HG03095 (cell line): ENCODE results near the gene EFHC1.
"Not testable (repeated sequence)": the region's sequence is repeated elsewhere in the genome, so short reads cannot be mapped to it uniquely, and the experiment has no call there.

ENCODE experiments used
- ATAC-seq: cut with Tn5 transposase; IDR thresholded peaks from one replicate; pipeline ENCODE4 v1.9.1; 2021; ENCODE audit warnings: moderate library complexity; ENCODE audit not compliant: unreplicated experiment

Gene EFHC1, protein sequence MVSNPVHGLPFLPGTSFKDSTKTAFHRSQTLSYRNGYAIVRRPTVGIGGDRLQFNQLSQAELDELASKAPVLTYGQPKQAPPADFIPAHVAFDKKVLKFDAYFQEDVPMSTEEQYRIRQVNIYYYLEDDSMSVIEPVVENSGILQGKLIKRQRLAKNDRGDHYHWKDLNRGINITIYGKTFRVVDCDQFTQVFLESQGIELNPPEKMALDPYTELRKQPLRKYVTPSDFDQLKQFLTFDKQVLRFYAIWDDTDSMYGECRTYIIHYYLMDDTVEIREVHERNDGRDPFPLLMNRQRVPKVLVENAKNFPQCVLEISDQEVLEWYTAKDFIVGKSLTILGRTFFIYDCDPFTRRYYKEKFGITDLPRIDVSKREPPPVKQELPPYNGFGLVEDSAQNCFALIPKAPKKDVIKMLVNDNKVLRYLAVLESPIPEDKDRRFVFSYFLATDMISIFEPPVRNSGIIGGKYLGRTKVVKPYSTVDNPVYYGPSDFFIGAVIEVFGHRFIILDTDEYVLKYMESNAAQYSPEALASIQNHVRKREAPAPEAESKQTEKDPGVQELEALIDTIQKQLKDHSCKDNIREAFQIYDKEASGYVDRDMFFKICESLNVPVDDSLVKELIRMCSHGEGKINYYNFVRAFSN

DNA sequence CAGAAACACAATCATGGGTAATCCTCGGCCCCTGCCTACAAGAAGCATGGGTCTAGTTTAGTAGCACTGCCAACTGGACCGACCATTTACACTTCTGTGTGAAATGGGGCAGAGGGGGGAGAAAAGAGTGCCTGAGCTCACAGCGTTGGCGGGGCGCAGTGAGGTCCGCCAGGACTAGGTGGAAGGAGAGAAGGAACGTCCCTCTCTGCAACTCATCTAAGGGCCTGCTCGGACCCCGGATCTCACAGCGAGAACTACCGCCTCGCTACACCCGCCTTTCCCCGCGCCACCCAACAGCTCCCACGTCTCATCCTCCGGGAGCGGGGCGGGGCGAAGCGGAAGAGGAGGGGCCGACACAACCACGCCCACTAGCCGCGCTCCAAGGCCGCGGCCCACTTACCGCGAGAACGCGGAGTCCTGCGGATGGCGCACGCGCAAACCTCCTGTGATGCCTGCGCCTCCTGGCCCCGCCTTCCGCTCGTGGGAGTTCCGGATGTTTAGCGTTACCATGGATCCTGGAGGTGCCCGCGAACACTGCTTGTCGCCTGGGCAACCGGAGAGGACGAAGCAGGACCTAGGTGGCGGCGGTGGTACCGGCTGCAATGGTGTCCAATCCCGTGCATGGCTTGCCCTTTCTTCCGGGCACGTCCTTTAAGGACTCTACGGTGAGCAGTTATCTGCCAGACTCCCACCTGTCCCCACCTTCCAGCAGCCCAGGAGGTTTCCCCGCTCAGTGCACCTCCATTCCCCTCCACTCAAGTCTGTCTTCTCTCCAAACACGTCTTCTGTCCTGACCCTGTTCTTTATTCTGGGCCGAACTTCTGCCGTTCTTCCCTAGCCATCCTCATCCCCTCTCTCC, at the start of gene EFHC1:
TSS of gene EFHC1 (plus strand) at position 534 of the 859 bp plus-strand sequence. CDS start at position 603, 69 bp downstream.
- ATAC-seq, result peak; percentile 95

DNA sequence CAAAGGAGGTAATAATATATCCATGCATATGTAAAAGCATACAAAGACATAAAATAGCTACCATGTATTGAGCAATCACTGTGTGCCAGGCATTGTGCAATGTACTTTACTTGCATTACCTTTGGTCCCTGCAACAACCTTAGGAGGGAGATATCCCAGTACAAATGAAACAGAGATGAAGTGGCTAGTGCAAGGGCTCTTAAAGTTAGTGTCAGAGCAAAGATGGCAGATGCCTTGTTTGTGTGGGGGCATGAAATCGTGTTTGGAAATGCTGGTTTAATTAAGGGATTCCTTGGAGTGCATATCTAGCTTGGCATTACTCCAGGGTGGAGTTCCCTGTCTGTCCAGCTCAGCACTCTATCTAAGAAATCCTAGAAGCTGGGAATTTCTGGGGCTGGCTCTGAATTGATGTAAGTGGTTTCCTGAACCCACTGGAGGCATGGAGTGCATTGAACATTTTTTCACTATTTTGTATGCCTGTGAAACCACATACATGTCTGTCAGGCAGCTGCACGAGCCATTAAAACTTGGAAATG, 48.4 kb upstream of the EFHC1 start:
- no peak for ATAC-seq

DNA sequence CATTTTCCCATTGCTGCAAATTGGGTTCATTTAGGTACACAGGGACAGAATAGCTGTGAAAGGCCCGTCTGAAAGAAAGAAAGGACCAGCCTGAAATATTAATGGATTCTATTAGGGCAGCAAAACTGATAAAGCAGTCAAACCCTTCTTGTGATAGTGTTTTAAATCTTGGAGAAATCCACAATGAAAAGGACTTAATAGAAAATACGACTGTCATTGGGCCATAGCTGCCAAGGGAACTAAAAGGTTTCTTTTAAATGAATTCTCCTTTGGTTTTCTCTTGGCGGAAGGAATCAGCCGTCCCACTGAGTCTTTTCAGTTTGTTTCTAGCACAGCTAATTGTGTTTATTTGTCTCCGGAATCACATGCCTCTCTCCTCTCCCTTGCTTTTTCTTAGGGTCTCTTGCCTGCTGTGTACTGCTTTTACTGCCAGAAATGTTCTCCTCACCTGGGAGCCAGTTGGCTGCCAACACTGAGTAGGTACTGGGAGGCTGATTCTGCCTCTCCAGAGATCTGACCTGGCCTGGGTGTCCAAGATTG, 46.9 kb upstream of the EFHC1 start:
- ATAC-seq, result no peak

DNA sequence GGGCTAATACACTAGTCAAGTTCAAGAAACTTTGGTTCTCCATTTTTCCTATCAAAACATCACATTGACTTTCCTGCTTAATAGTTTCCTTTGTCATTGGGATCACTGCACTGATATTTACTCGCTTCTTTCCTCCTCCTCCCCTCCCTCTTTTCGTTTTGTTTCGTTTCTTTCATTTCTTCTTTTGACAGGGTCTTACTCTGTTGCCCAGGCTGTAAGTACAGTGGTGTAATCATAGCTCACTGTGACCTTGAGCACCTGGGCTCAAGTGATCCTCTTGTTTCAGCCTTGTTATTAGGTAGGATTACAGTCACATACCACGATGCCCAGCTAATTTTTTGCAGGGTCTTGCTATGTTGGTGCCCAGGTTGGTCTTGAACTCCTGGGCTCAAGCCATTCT, 45.9 kb upstream of the EFHC1 start:
- no peak for ATAC-seq

DNA sequence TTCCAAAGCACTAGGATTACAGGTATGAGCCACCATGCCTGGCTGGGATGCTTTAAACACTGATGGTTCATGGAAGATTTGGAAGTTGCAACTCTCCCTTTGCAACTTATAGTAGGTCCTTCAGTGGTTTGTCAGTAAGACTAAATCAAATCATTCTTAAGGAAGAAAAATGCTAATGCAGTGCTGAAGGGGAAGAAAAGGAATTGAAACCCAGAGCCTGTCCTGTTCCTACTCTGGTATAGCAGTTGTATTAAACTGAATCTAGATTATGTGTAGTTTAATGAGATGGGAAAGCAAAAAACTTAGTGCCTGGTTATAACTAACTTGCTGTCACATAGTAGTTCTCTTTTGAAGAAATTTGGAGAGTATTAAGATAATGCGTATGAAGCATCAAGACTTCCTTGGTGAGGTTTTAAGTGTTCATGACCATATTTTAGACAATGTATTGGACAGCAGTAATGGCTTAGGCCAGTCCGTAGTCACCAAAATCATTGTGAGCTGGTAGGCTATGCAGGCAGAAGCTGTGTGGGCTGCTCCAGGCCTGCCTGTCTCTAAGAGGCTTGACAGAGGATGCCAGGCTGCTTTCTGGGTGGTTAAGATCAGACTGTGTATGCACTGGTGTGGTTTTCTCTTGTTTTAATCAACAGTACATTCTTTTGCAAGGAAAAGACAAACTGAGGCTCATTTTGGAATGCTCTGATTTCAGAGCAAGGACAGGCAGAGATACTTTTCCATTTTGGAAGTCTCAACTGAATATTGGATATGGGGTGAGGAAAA, 44.2 kb upstream of the EFHC1 start:
- no peak for ATAC-seq

DNA sequence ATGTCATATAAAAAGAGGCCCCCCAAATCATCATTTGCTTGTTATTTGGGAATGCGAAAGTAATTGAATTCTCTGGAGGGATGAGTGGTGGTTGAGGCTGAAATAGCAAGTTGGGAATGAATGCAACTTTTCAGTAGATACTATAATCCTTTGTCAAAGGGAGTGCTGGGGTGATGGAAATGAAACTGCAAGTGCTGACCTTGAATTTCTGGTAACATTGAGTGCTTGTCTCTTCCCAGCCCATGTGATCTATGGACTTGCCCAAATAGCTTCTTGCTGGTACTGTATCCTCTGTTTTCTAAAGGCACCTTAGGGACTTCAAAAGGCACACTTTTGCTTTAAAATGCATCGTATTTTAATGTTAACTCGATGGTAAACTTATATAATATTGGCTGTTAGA, 43.4 kb upstream of the EFHC1 start:
- no peak for ATAC-seq

DNA sequence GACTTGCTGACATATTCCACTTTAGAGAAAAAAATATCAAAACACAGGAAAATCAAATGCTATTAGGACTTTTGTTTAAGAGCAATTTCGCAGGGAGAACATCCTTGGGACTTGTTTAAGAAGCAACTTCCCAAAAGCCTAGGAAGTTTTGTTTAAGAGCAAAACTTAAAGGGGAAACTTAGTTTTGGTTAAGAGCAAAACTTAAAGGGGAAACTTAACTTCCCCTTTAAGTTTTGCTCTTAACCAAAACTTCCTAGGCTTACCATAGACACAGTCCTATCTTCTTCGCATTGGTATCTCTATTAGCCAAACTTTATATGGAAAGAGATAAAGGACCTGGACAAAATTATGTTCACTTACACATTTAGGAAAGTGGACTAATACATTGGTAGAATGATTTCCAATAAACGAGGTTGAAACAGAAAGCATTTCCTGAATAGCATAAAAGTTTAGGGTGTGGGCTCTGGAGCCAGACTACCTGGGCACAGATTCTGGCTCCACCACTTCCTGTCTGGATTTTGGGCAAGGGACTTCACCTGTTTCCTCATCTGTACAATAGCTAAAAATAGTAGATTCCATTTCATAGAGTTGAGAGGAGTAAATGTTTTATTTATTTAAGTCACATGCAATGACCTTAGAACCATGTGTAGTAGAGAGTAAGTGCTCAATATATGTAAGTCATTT, 42.5 kb upstream of the EFHC1 start:
- no peak for ATAC-seq

DNA sequence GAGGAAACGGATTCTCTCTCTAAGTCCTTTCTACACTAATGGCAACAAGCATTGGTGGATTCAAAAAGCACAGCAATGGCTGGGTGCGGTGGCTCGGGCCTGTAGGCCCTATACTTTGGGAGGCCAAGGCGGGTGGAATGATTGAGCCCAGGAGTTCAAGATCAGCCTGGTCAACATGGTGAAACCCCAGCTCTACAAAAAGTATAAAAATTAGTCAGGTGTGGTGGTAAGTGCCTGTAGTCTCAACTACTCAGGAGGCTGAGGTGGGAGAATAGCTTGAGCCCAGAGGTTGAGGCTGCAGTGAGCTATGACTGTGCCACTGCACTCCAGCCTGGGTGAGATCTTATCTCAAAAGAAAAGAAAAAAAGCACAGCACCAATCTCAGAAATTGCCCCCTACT, 38.9 kb upstream of the EFHC1 start:
- no peak for ATAC-seq

DNA sequence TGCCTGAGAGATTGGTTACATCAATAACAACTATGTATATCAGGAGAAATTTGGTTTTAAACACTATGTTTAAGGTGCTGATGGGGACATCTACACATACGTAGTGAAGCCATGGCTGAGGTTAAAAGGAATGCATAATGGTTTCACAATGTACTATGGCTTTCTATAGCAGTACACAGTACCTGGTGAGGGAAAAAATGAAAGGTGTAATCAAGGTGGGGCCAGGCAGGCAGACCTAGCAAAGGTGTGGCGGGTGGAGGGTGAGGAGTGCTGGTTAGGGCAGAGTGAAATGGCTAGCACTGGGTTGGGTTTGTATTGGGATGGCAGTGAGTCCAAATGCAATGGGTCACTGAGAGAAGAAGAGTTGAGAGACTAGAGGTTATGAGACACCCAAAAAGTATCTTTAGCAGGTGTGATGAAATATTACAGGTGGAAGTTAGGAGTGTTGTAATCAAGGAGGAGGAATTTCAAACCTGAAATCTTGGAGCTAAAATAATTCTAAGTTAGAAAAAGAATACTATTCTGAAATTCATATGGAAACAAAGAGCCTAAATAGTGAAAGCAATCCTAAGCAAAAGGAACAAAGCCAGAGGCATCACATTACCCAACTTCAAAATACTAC, 35.9 kb upstream of the EFHC1 start:
- no peak for ATAC-seq

DNA sequence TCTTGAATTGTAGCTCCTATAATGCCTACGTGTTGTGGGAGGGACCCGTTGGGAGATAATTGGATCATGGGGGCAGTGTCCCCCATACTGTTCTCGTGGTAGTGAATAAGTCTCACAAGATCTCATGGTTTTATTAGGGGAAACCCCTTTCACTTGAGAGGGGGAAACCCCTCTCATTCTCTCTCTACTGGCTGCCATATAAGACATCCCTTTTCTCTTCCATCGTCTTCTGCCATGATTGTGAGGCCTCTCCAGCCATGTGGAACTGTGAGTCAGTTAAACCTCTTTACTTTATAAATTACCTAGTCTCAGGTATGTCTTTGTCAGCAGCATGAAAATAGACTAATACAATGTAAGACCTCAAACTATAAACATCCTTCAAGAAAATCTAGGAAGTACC, 35.1 kb upstream of the EFHC1 start:
- ATAC-seq, result no peak

DNA sequence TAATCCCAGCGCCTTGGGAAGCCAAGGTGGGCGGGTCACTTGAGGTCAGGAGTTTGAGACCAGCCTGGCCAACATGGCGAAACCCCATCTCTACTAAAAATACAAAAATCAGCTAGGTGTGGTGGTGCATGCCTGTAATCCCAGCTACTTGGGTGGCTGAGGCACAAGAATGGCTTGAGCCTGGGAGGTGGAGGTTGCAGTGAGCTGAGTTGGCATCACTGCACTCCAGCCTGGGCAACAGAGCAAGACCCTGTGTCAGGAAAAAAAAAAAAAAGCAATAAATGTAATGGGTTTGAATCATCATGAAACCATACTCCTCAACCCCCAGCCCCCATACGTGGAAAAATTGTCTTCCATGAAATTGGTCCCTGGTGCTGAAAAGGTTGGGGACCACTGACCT, 32.0 kb upstream of the EFHC1 start:
- ATAC-seq, result not testable (repeated sequence)

DNA sequence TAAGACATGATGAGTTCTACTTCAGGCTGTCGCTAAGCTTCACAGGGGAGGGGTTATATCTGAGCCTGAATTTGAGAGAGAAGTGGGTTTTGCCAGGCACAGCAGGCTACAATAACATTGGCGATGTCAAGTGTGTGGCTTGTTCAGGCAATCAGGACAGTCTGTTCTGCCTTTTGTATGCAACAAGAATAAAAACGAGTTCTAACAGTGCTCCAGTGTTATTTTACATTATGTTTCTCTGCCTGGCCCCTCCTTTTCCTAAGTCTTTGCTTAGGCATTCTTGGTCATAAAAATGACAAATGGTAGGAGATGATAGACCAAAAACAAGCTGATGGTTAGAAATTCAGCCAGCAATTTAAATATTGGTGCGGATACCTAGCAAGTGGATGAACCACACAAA, 31.4 kb upstream of the EFHC1 start:
- ATAC-seq, result no peak

DNA sequence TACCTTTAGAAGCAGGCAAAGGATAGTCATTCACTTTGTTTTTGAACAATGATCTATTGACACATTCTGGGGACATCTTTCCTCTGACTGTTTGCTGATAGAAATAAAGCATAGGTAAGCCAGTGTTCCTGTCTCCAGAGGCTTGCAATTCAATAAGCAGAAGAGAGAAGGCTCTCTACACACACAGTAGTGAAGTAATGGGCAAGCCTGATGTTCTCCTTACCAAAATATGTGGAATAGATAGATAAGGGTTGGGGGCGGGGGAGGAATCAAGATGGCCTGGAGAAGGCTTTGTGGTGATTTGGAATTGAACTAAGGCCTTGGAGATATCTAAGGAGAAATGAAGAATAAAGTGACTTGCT, 30.9 kb upstream of the EFHC1 start:
- no peak for ATAC-seq

DNA sequence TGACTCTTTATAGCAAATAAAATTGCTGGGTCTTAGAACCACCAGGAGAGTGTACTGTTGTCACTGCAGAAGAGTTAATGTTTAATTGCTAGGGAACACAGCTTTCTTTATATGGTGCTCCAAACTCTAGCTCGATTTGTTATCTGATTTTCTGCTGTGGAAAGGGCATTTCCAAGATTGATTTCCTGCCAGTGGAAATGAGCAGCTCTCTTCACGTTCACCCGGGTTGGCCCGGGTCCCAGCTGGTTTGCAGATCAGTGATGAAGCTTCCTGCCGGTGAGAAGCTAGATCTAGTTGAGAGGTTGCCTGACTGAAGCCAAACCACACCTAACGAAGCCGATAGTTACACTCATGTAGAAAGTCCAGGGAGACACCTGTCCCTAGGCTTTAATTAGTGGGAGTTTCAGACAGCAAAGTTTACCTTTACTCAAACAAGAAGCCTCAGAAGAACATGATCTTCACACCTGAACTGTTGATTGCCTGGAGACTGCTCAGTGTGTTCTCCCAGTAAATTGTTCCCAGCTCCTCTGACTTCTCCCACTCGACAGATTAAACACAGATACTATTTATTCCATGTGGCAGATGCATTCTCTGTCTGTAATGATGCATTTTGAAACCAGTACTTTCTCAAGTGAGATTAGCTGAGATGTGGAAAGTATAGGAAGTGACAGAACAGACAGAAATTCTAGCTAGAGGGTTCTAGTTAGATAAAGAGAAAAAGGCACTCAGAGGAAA, 30.3 kb upstream of the EFHC1 start:
- ATAC-seq, result peak; percentile 59

DNA sequence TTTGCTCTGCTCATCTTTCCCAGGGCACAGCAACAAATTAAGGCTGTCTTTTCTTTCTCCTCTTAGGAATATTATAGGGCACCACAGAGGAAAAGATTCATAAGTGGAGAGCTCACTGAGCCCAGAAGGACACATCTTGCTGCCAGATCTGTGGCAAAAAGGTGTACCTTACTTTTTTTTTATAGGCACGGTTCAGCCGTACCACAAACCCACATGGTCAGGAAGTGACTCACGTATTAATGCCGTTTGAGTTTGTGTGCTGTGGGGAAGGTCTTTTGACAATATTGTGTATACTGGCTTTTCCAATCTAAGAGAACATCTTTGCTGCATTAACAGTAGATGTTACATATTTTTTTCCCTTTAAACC, 29.8 kb upstream of the EFHC1 start:
- peak; percentile 50 for ATAC-seq

DNA sequence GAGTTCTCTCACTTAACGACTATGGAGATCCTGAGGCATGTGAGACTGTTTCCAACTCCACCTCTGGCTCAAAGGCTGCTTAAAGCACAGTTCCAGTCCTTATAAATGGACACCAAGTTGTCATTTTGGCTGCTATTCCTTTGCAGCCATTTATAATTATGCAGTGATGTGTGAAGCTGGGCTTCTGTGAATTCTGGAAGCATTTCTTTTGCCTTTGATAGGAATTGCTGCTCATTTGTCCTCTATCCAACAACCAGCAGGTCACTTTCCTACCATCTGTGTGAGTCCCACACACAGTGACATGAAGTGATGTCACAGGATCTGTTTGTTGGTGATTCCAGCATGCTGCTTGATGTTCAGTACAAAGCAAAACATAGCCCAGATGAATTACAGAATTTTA, 28.5 kb upstream of the EFHC1 start:
- no peak for ATAC-seq

DNA sequence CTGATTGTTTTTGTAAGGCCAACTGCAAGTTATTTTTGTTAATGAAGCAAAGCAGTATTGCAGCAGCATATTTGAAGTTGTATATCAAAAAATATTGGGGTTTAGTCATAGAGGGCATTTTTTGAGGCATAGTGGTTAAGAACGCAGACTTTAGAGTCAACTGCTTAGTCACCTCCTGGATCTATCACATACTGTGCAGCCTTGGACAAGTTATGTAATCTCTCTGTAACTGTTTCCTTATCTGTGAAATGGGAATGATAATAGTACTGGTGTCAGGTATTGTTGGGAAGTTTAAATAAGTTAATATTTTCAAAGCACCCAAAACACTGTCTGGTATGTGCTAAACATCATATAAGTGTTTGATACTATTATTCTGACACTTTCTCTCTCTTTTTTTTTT, 27.2 kb upstream of the EFHC1 start:
- ATAC-seq, result no peak

DNA sequence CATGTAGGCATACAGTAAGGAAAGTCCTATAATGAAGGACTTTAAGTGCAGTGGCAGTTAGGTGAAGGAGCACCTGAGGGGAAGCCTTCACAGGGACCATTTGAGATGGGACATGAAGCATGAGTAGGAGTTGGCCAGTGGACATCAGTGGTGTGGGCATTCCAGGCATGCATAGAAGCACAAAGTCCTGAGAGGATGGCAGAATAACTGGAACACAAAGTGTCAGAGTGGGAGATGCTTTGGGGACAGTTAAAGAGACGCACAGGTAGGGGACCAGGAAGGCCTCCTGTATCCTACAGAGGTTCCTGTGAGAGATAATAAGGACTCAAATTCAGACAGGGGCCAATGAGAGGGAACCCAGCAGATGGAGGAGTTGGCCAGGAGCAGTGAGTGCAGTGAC, 26.4 kb upstream of the EFHC1 start:
- ATAC-seq, result no peak

DNA sequence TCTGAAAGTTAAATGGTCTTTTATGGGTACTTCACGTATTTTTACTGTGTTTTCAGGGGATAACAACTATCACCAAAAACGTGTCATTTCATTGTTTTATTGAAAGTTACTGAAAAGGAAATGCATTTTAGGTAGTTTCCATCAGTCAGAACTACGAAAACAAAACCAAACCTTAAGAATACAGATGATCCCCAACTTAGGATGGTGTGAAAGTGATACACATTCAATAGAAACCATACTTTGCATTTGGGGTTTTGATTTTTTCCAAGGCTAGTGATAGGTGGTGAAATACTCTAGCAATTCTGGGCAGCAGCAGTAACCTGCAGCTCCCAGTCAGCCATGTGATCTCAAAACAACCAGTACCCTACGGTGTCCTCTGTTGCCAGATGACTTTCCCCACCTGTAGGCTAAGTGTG, 25.9 kb upstream of the EFHC1 start:
- peak; percentile 45 for ATAC-seq
